ENCODE results near the gene DOCK6.

DNA sequence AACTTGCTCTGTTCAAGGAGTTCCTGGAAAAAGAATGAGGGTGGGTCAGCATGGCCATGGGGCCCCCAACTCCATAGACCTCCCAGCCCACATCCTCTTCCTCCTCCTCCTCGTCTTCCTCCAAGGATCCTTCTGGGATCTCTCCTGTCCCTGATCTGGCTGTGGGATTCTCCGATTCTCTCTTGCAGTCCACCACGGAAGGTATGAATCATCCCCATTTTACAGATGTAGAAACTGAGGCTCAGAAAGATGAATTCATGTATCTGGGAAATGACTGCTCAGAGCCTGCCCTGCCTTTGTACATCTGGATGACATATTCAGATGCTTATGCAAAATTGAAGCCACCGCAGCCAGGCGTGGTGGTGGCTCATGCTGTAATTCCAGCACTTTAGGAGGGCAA is 62.8 kb downstream of the DOCK6 start:
- TF ChIP-seq POLR2A (IDR thresholded peaks at IDR 0.05): no peak
- TF ChIP-seq, protein P1, sequence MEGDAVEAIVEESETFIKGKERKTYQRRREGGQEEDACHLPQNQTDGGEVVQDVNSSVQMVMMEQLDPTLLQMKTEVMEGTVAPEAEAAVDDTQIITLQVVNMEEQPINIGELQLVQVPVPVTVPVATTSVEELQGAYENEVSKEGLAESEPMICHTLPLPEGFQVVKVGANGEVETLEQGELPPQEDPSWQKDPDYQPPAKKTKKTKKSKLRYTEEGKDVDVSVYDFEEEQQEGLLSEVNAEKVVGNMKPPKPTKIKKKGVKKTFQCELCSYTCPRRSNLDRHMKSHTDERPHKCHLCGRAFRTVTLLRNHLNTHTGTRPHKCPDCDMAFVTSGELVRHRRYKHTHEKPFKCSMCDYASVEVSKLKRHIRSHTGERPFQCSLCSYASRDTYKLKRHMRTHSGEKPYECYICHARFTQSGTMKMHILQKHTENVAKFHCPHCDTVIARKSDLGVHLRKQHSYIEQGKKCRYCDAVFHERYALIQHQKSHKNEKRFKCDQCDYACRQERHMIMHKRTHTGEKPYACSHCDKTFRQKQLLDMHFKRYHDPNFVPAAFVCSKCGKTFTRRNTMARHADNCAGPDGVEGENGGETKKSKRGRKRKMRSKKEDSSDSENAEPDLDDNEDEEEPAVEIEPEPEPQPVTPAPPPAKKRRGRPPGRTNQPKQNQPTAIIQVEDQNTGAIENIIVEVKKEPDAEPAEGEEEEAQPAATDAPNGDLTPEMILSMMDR (IDR thresholded peaks at IDR 0.05): no peak
